H1 (cell line): ENCODE data around the gene DDX60. TPM values are rescaled to one million over a fixed set of nuclear protein-coding genes. Genes with fewer than 3 reads are reported as not detected.

Experiments used
- CTCF ChIP-seq, 3 experiments: IDR thresholded peaks; 1 replicate in 2 of 3; 2 replicates in 1 of 3; pipeline versions ENCODE4 v1.5.1 to v1.6.1; 2011; ENCODE audit warnings: low read length in 3 of 3, mild to moderate bottlenecking in 3 of 3, inconsistent platforms in 2 of 3, low read depth in 1 of 3, moderate library complexity in 1 of 3; ENCODE audit not compliant: insufficient read depth in 1 of 3; ENCODE audit errors: control extremely low read depth in 1 of 3
- FOSL1 ChIP-seq: IDR thresholded peaks from 2 replicates; pipeline ENCODE4 v1.6.1; 2011; ENCODE audit warnings: mild to moderate bottlenecking, low read depth, low read length, moderate library complexity; ENCODE audit not compliant: insufficient read depth
- MAX ChIP-seq: IDR thresholded peaks from 2 replicates; pipeline ENCODE4 v1.6.1; 2012; ENCODE audit warnings: inconsistent platforms
- POLR2A ChIP-seq, 2 experiments: IDR thresholded peaks; 1 replicate in 1 of 2; 2 replicates in 1 of 2; pipeline ENCODE4 v1.6.1; 2011; ENCODE audit warnings: low read depth in 2 of 2, low read length in 2 of 2, mild to moderate bottlenecking in 2 of 2; ENCODE audit errors: control extremely low read depth in 1 of 2
- polyA plus RNA-seq, 7 experiments: library from polyadenylated mRNA; depleted of rRNA in 3 of 7; stranded (reverse) in 5 of 7; unstranded in 2 of 7; fragments of >200 nt in 5 of 7; fragments of 200-250 nt in 2 of 7; gene quantifications; 1 replicate in 5 of 7; 2 replicates in 1 of 7; 4 replicates in 1 of 7; pipeline versions ENCODE4 v1.2.1 to v1.2.3, GENCODE V29; 2011 to 2013; ENCODE audit warnings: missing spikeins in 2 of 7, mixed read lengths in 2 of 7
- total RNA-seq: library from RNA; stranded (reverse); fragmentation: NEBNext Ultra II Directional; extraction: Animal tissue kit (Norgen Biotek cat#: 25700); gene quantifications from 2 replicates; pipeline ENCODE4 v1.2.1, GENCODE V29; 2021

The DDX60 gene
- total and polyA plus RNA-seq, 2 of the 8 experiments (the other 6 are each of a cell fraction or from before 2014, with no cell fraction given), result 1.00 to 1.6 TPM

DNA sequence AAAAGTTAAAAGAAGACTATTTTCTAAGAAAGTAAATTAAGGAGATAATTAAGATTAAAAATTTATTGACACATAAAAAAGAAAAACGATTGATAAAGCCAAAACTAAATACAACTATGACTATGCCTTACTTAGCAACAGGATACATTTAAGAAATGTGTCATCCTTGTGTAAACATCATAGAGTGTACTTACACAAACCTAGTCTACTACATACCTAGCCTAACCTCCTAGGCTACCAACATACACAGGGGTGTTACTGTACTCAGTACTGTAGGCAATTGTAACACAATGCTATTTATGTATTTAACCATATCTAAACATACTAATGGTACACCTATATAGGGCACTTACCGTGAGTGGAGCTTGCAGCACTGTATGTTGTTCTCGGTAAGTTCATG, 117.9 kb downstream of the DDX60 start (continued):
- TF ChIP-seq CTCF (IDR thresholded peaks at IDR 0.05; ENCODE audit: control extremely low read depth in 1 of 3, insufficient read depth in 1 of 3, low read depth in 1 of 3, low read length in 3 of 3), result no peak
- TF ChIP-seq POLR2A (IDR thresholded peaks at IDR 0.05; ENCODE audit: control extremely low read depth in 1 of 2, low read depth in 2 of 2, low read length in 2 of 2), result no peak
- no peak for TF ChIP-seq FOSL1
- no peak for TF ChIP-seq MAX
